Measurements from ENCODE around the gene B4GALNT1. TPM values are rescaled to one million over a fixed set of nuclear protein-coding genes. Genes with fewer than 3 reads are reported as not detected.
"Not testable (repeated sequence)": the region's sequence is repeated elsewhere in the genome, so short reads cannot be mapped to it uniquely, and the experiment has no call there.

The B4GALNT1 gene
- total and polyA plus RNA-seq, 9 of the 15 experiments (the other 6 are each of a cell fraction or from before 2014, with no cell fraction given), result 1.0 to 32.2 (median 9.8) TPM

GRCh38 chr12:57645990-57646658 lies 13.1 kb upstream of the B4GALNT1 start:
- H3K27me3 ChIP-seq (ENCODE audit: control insufficient read depth in 2 of 2, insufficient read depth in 2 of 2, low read length in 2 of 2); in situ Hi-C loops (cut with MboI): not testable (repeated sequence)
- POLR2A ChIA-PET, result interaction anchor here (0.8 kb wide), 1 partner anchor 14 kb away, joined by 3 read pairs; no protein-coding TSS in a partner anchor

More at GRCh38 chr12:57645990-57646658, 13.1 kb upstream of the B4GALNT1 start:
- TSS peak; percentile 86 for BruUV-seq (replicated peaks)
- H3K4me3 ChIP-seq; FAIRE-seq; H4K20me1 ChIP-seq (replicated peaks; ENCODE audit: control insufficient read depth, insufficient read depth, low read length); CTCF ChIA-PET (ENCODE audit: low intra/inter-chr PET ratio); intact Hi-C loops (cut with micrococcal nuclease); H3K9me1 ChIP-seq (ENCODE audit: control insufficient read depth, insufficient read depth, low read length); H3K9me3 ChIP-seq (replicated peaks; ENCODE audit: control insufficient read depth, insufficient read depth, low read depth, low read length); H3K36me3 ChIP-seq (ENCODE audit: control insufficient read depth, insufficient read depth, low read length); H3K79me2 ChIP-seq (ENCODE audit: control insufficient read depth, insufficient read depth, low read length); TF ChIP-seq ATF1 (CRISPR knock-in tag; IDR thresholded peaks at IDR 0.05): not testable (repeated sequence)
- ATAC-seq (peak; percentile 76), DNase-seq (ENCODE audit: extremely low read depth in 1 of 4, low spot score in 3 of 4) (peak in 1 of 4 experiments; percentile 59)
- H3K4me1 ChIP-seq (replicated peaks in 1 of 2; ENCODE audit: control insufficient read depth in 2 of 2, insufficient read depth in 2 of 2, low read length in 2 of 2), result peaks cover 7 to 11% of the 10 kb centered on the region in 2 experiments; a peak in 3 of 5 replicates
- H3K4me2 ChIP-seq (ENCODE audit: insufficient read depth, low read length), result peak overlapping the region; percentile 60
- 25% methylated on average over 8 of the region's 13 CpGs for WGBS (ENCODE audit: insufficient coverage, low coverage, missing lambda C conversion rate)
- peak overlapping the region in 1 of 2 experiments; percentile 38; a peak in 2 of 4 replicates for H3K9ac ChIP-seq (ENCODE audit: insufficient read depth in 1 of 2, low read depth in 2 of 2, low read length in 2 of 2)
- 0 out of 4 replicates have a peak, but pooled peaks of 1 of the 2 experiments have one; percentile 10 for TF ChIP-seq TRIM24 (IDR thresholded peaks at IDR 0.05)
- TF ChIP-seq PHF20 (IDR thresholded peaks at IDR 0.05; ENCODE audit: partially characterized antibody), result peak; percentile 22
- 0 out of 2 replicates have a peak, but pooled peaks have one; percentile 14 for TF ChIP-seq TAF7 (tag; IDR thresholded peaks at IDR 0.05)
- peak; percentile 87 for TF ChIP-seq ZFP36 (IDR thresholded peaks at IDR 0.05; ENCODE audit: low read depth, low read length, partially characterized antibody)
- TF ChIP-seq NFRKB (IDR thresholded peaks at IDR 0.05; ENCODE audit: low read depth), result 0 out of 2 replicates have a peak, but pooled peaks have one; percentile 46
- TF ChIP-seq CBX5 (IDR thresholded peaks at IDR 0.05; ENCODE audit: borderline replicate concordance, low read depth), result 0 out of 2 replicates have a peak, but pooled peaks have one; percentile 51
- TF ChIP-seq ATF1 (tag; IDR thresholded peaks at IDR 0.05), result 0 out of 2 replicates have a peak, but pooled peaks have one; percentile 28
- peak; percentile 76 for TF ChIP-seq TRIM28 (IDR thresholded peaks at IDR 0.05)
- TF ChIP-seq POLR2G (IDR thresholded peaks at IDR 0.05; ENCODE audit: low read depth, low read length), result peak; percentile 25; the same call in 1 of the 2 replicates
- TF ChIP-seq, protein P1, sequence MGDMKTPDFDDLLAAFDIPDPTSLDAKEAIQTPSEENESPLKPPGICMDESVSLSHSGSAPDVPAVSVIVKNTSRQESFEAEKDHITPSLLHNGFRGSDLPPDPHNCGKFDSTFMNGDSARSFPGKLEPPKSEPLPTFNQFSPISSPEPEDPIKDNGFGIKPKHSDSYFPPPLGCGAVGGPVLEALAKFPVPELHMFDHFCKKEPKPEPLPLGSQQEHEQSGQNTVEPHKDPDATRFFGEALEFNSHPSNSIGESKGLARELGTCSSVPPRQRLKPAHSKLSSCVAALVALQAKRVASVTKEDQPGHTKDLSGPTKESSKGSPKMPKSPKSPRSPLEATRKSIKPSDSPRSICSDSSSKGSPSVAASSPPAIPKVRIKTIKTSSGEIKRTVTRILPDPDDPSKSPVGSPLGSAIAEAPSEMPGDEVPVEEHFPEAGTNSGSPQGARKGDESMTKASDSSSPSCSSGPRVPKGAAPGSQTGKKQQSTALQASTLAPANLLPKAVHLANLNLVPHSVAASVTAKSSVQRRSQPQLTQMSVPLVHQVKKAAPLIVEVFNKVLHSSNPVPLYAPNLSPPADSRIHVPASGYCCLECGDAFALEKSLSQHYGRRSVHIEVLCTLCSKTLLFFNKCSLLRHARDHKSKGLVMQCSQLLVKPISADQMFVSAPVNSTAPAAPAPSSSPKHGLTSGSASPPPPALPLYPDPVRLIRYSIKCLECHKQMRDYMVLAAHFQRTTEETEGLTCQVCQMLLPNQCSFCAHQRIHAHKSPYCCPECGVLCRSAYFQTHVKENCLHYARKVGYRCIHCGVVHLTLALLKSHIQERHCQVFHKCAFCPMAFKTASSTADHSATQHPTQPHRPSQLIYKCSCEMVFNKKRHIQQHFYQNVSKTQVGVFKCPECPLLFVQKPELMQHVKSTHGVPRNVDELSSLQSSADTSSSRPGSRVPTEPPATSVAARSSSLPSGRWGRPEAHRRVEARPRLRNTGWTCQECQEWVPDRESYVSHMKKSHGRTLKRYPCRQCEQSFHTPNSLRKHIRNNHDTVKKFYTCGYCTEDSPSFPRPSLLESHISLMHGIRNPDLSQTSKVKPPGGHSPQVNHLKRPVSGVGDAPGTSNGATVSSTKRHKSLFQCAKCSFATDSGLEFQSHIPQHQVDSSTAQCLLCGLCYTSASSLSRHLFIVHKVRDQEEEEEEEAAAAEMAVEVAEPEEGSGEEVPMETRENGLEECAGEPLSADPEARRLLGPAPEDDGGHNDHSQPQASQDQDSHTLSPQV (IDR thresholded peaks at IDR 0.05), result peak; percentile 67; the same call in 1 of the 2 replicates
- H2AFZ ChIP-seq (ENCODE audit: low read depth, low read length), result peak overlapping the region; percentile 86
- peak overlapping the region; percentile 69 for H3K27ac ChIP-seq (ENCODE audit: extremely low read depth, low read depth, low read length)
